AG09309 (cell line): ENCODE measurements around the gene PAX2.

Experiments
- DNase-seq: peaks from one replicate; pipeline ENCODE4 v3.0.0-alpha.2; 2010; ENCODE audit warnings: low read depth
- H3K4me3 ChIP-seq: 2 replicates; pipeline ENCODE4 v1.5.1; 2011; ENCODE audit warnings: mild to moderate bottlenecking, low read depth, low read length, moderate library complexity; ENCODE audit not compliant: control insufficient read depth
- TF ChIP-seq, protein P1 (sequence below): IDR thresholded peaks from 2 replicates; pipeline ENCODE4 v1.5.1; 2011; ENCODE audit warnings: mild to moderate bottlenecking, low read depth, low read length, inconsistent platforms; ENCODE audit not compliant: insufficient read depth, control insufficient read depth; ENCODE audit errors: missing control alignments

PAX2 gene

DNA sequence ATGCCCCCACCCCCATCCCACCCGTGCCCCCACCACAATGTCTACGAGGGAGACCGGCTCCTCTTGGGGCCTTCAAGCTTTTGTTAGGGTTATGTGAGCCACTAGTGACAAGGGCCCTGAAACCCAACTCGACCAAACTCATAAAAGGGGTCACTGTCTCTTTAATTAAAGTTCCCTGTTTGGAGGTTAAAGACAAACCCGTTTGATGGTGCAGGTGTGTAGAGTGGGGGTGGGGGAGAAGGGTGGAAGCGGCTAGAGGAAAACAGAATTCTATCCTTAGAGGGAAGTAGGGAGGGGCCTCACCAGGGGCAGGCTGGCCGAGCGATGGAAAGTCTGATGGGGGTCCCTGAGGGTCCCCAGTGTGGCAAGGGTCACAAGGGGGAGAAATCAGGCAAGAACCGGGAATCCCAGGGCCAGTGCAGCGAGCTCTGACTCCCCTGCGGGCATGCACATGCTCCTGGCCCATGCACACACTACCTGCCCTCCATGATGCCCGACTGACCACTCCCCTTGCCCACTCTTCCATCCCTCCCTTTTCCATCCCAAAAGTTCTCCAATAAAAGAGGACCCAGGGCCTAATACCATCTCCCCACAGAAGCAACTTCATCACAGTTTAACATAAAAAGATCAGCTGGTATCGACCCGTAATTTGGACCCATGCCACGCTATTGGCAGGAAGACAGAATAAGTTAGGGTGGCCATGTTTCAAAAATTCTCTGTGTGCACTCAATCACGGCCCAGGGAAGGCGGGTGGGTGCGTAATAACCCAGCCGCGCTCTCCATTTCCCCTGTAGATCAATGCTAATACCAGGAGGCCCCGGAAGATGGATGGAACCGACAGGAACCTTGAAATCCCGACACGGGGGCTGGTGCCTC is 131.4 kb downstream of the PAX2 start:
- TF ChIP-seq, protein P1, sequence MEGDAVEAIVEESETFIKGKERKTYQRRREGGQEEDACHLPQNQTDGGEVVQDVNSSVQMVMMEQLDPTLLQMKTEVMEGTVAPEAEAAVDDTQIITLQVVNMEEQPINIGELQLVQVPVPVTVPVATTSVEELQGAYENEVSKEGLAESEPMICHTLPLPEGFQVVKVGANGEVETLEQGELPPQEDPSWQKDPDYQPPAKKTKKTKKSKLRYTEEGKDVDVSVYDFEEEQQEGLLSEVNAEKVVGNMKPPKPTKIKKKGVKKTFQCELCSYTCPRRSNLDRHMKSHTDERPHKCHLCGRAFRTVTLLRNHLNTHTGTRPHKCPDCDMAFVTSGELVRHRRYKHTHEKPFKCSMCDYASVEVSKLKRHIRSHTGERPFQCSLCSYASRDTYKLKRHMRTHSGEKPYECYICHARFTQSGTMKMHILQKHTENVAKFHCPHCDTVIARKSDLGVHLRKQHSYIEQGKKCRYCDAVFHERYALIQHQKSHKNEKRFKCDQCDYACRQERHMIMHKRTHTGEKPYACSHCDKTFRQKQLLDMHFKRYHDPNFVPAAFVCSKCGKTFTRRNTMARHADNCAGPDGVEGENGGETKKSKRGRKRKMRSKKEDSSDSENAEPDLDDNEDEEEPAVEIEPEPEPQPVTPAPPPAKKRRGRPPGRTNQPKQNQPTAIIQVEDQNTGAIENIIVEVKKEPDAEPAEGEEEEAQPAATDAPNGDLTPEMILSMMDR, result no peak
- no peak for DNase-seq
- no peak overlapping the region for H3K4me3 ChIP-seq

DNA sequence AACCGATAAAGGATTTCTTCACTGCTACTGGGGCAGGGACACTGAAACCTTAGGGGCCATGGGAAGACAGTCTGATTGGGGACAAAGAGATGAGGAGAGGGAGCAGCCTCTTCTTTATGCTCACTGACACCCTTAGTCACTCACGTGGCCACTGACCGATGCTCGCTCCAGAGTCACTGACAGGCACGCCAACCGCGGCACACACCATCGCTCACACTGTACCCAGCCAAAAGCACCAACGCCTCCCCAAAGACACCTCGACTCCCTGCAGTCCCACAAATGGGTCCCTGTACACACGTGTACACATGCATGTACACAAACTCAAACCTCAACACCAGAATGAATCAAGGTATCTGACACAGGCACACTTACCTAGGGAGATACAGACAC is 132.1 kb downstream of the PAX2 start:
- TF ChIP-seq, protein P1, result no peak
- DNase-seq, result no peak
- H3K4me3 ChIP-seq, result no peak overlapping the region

DNA sequence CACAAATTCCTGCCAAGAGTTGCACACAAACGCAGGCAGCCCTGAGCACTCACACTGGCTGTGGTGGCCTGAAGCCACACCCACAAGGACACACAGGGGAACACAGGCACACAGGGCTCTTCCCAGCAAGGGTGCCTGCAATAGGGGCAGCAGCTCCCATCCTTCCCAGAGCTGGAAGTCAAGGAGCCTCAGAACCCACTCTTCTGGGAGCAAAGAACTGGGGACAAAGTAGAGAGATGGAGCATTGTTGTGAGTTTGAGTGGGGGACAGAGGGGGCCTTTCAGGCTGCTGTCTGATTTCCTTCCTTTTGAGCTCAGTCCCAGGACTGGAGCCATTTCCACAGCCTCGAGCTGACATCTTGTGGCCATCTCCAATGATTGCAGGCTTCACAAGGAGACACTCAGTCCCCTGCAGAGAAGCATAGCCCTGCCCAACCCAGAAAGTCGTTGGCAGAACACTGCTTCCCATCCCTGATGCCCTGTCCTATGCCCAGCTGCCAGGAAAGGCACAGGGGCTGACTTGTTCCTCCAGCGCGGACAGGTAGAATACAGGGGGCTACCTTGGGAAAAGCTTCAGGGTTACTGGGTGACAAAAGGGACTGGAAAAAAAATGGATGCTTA is 133.0 kb downstream of the PAX2 start:
- TF ChIP-seq, protein P1, result peak; percentile 79
- DNase-seq, result peak; percentile 42
- H3K4me3 ChIP-seq, result no peak overlapping the region
